H1 (cell line): ENCODE data around the gene PDGFD. TPM values are rescaled to one million over a fixed set of nuclear protein-coding genes. Genes with fewer than 3 reads are reported as not detected.

Experiments used
- CHD7 ChIP-seq: fragments of 300-600 bp; sonication (generic); IDR thresholded peaks from 2 replicates; pipeline ENCODE4 v1.7.1; 2012; ENCODE audit warnings: low read length, moderate library complexity, mild to moderate bottlenecking, inconsistent platforms; ENCODE audit not compliant: insufficient replicate concordance
- KDM1A ChIP-seq: fragments of 200-600, 300-600 bp; sonication (generic); IDR thresholded peaks from 2 replicates; pipeline ENCODE4 v1.7.1; 2016; ENCODE audit warnings: mild to moderate bottlenecking, low read length, borderline replicate concordance
- SIN3A ChIP-seq, 2 experiments: IDR thresholded peaks in 1 of 2; conservative IDR thresholded peaks in 1 of 2; 2 replicates each; pipeline ENCODE4 v1.6.1; 2011 to 2012; ENCODE audit warnings: low read length in 2 of 2, improper control_type of control experiment in 1 of 2, low read depth in 1 of 2, mild to moderate bottlenecking in 1 of 2
- SRF ChIP-seq: IDR thresholded peaks from 2 replicates; pipeline ENCODE4 v1.6.1; 2011; ENCODE audit warnings: mild to moderate bottlenecking, low read depth, low read length, moderate library complexity
- polyA plus RNA-seq, 7 experiments: library from polyadenylated mRNA; depleted of rRNA in 3 of 7; stranded (reverse) in 5 of 7; unstranded in 2 of 7; fragments of >200 nt in 5 of 7; fragments of 200-250 nt in 2 of 7; gene quantifications; 1 replicate in 5 of 7; 2 replicates in 1 of 7; 4 replicates in 1 of 7; pipeline versions ENCODE4 v1.2.1 to v1.2.3, GENCODE V29; 2011 to 2013; ENCODE audit warnings: missing spikeins in 2 of 7, mixed read lengths in 2 of 7
- total RNA-seq: library from RNA; stranded (reverse); fragmentation: NEBNext Ultra II Directional; extraction: Animal tissue kit (Norgen Biotek cat#: 25700); gene quantifications from 2 replicates; pipeline ENCODE4 v1.2.1, GENCODE V29; 2021

The PDGFD gene
- total and polyA plus RNA-seq, 2 of the 8 experiments (the other 6 are each of a cell fraction or from before 2014, with no cell fraction given): 1.1 to 3.9 TPM

GRCh38 chr11:104165014-104165413, 1.1 kb upstream of the PDGFD start (continued):
- TF ChIP-seq SIN3A (conservative IDR thresholded peaks at IDR 0.05 in 1 of 2, IDR thresholded peaks at IDR 0.05 in 1 of 2; ENCODE audit: low read depth in 1 of 2, low read length in 2 of 2) (no peak), KDM1A (no peak), CHD7 (no peak), SRF (no peak)
